Body of pancreas (tissue), 4 donors: ENCODE results near the gene SLC5A2.

ENCODE experiments used
- POLR2A ChIP-seq, 3 donors: fragments of 450-650 bp; IDR thresholded peaks; one replicate each; pipeline ENCODE4 v1.6.1; 2016; ENCODE audit warnings: antibody characterized with exemption in 3 of 3, mild to moderate bottlenecking in 2 of 3
- TF ChIP-seq, protein P1 (sequence below), 7 experiments: fragments of 450-650 bp in 4 of 7; fragments of 200-600 bp in 3 of 7; sonication (generic) in 3 of 7; IDR thresholded peaks; one replicate each; pipeline ENCODE4 v1.5.1; 2016 to 2019; ENCODE audit warnings: antibody characterized with exemption in 7 of 7

DNA sequence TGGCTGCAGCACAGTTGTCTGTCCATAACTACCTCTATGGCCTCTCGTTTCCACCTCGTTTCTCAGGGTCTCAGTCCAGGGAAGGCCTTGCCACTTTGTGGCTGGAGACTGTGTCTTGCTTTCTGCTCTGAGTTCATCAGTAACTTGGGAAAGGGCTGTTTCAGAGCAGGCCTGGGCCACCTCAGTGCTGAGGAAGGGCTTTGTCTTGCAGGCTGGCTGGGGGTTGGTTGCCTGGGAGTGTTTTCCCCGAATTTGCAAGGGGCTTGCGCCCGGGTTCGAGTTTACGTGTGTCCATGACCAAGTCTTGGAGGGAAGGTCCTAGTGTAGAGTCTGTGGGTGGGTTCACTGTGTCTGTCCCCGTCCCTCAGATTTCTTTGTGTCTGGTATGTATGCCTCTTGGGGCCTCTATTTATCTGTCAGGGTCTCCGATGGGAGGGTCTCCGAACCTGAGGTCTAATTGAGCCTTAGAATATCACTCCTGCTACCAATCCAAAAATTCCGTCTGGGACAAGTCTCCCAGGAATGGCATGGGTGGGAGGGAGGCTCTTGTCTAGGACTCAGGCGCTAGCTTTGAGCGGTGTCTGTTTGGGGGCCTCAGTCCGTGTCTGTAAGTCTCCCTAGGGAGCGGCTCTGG lies 11.6 kb upstream of the SLC5A2 start:
- TF ChIP-seq, protein P1, sequence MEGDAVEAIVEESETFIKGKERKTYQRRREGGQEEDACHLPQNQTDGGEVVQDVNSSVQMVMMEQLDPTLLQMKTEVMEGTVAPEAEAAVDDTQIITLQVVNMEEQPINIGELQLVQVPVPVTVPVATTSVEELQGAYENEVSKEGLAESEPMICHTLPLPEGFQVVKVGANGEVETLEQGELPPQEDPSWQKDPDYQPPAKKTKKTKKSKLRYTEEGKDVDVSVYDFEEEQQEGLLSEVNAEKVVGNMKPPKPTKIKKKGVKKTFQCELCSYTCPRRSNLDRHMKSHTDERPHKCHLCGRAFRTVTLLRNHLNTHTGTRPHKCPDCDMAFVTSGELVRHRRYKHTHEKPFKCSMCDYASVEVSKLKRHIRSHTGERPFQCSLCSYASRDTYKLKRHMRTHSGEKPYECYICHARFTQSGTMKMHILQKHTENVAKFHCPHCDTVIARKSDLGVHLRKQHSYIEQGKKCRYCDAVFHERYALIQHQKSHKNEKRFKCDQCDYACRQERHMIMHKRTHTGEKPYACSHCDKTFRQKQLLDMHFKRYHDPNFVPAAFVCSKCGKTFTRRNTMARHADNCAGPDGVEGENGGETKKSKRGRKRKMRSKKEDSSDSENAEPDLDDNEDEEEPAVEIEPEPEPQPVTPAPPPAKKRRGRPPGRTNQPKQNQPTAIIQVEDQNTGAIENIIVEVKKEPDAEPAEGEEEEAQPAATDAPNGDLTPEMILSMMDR (IDR thresholded peaks at IDR 0.05), result no peak
- TF ChIP-seq POLR2A (IDR thresholded peaks at IDR 0.05), result no peak
